GM19455 (cell line): ENCODE data around the gene ARL6IP5.

Experiments
- ATAC-seq: cut with Tn5 transposase; IDR thresholded peaks from one replicate; pipeline ENCODE4 v1.9.1; 2021; ENCODE audit not compliant: unreplicated experiment

Gene ARL6IP5, protein sequence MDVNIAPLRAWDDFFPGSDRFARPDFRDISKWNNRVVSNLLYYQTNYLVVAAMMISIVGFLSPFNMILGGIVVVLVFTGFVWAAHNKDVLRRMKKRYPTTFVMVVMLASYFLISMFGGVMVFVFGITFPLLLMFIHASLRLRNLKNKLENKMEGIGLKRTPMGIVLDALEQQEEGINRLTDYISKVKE

DNA sequence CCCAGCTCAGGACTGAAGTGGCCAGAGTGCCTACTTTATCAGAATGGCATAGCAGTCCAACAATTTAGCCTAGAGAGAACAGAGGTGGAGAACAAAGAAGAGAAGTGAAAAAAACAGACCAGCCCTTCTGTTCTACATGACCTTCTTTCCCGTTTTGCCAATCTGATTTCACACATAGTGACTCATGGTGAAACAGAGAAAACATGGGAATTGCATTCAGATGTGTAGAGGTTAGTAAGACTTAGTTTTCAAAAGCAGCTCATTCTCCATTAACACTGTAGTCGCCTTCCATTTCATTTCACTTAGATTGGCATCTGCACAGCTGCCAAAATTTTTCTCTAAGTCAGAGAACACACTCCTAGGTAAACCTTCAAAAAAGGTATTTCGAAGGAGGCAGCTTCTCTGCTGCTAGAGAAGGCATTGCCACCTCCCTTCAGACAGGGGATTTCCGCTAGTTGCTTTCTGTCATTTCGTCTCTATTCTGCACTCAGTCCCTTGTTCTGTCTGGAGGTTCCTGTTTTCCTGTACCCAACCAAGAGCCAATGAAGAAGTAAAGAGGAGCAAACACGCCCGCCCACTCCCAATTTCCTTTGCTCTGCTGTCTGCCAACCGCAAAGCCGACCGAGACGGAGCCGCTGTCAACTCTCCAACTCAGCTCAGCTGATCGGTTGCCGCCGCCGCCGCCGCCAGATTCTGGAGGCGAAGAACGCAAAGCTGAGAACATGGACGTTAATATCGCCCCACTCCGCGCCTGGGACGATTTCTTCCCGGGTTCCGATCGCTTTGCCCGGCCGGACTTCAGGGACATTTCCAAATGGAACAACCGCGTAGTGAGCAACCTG, at the start of gene ARL6IP5:
Gene ARL6IP5 (plus strand): TSS at position 612 of the 842 bp plus-strand sequence. CDS start 111 bp downstream, at position 723.
- ATAC-seq, result peak; percentile 52

DNA sequence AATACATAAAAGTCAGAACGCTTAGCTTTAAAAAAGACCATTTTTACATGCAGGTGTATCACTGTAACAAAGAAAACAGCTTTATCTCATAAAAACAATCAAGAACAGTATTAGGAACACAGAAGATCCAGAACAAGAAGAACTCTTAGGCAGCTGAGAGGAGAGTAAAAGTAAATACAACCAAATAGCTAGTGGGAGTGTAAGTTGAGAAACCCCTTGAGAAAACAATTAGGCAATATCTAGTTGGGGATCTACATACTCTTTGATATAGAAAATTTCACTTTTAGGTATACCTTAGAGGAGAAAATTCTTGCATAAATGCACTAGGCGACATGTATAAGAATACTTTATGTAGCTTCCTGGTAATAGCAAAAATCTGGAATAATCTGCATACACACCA, 40.1 kb upstream of the ARL6IP5 start:
- ATAC-seq, result no peak

DNA sequence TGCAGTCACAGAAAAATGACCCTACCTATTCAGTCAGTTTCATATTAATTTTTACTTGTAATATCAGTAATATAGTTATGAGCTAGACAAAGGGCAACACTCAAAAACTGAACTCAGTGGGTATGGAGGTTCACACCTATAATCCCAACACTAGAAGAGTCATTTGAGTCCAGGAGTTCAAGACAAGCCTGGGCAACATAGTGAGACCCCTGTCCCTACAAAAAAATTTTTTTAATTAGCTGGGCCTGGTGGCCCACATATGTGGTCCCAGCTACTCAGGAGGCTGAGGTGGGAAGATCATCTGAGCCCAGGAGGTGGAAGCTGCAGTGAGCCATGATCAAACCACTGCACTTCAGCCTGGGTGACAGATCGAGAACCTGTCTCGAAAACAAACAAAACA, 35.7 kb upstream of the ARL6IP5 start:
- ATAC-seq, result no peak

DNA sequence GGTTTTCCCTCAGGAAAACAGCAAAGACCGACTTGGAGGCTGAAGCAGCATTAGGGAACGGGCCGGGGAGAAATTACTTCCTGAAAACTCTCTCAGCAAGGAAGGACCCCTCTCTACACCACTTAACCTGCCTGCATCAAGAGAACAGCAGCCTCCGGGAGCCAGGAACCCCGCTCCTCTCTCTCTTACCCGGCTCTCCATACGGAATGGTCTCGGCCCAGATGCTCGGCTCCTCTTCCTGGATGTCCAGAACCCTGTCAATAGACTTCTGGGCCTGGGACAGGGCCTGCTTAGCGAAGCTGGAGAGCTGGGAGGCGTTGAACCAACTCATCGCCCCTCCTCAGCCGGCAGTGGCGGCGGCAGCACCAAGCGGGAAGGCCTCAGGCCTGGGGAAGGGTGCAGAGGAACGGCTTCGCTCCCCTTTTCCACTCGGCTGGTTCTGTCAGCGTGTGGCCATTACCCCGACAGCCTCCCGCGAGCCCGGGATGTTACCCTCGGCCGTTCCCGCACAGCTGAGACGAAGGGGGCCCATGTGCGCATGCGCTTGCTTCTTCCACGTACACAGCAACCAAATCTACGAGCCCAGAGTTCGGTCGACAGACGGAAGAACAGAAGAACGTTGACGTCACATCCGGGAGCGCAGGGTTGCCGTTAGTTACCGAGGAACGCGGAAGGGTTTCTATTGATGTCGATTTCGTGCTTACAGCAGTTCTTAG, 32.8 kb upstream of the ARL6IP5 start, which contains the start of gene TMF1:
Gene TMF1 (minus strand): TSS at position 578 of the 716 bp plus-strand sequence. CDS start 247 bp downstream, at position 331.
- ATAC-seq, result peak; percentile 96

DNA sequence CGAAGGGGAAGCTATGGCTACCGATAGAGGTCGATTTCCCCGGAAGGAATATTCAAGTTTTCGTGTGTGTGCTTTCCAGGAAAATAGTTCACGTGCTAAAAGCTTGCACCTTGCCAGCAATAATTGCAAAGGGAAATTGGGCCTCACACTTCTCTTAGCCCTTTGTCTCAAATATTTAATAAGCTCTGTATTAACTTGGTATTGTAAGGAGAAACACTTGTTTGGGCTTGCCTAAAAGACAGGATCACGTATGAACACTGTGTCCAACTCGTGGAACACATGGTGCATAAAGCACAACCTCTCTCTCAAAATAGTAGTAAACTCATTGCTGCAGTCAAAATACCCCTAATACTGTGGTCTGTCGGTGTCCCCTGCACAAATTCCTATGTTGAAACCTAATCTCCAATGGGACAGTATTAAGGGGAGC, 32.3 kb upstream of the ARL6IP5 start:
- peak; percentile 3 for ATAC-seq

DNA sequence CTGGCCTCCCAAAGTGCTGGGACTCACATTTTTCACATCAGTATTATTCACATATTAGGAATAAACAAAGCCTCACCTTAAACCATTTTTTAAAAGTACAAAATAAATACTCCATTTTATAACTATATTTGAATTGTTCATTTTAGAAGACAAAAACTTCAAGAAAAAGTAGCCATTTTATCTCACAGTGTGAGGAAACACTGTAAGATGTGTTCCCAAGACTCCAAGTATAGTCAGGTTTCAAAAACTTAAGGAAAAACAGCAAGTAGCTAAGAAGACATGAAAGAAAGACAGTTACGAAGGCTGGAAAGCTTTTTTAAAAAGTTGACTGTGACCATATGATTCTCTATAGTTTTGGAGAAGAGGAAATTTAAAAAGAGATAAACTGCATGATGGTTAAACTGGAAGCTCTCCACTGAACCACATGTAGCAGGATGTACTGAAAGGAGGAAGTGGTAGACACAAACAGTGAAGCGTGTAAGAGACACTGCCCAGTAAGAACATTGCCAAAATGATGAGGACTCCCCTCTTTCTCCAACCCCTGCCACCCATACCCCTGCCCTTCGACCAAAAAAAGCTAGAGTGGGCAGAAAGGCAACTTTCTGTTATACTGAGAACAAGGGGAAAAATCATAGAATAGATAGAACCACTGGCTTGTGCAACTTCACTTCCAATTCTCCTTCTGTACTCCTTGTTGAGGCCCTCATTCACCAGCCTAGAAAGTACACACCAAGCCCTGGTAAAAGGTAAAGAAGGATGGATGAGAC, 26.4 kb upstream of the ARL6IP5 start:
- peak; percentile 97 for ATAC-seq

DNA sequence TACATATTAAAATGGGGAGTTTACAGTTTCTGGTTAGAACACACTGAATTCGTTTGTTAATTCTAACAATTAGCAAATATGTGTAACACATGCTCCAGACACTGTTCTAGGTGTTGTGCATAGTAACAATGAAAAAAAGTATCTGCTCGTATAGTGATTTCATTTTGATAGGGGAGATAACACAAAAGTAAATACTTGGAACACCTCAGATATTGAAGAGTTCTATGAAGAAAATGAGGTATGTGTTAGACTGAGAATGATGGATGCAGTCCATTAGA, 25.9 kb upstream of the ARL6IP5 start:
- ATAC-seq, result no peak

DNA sequence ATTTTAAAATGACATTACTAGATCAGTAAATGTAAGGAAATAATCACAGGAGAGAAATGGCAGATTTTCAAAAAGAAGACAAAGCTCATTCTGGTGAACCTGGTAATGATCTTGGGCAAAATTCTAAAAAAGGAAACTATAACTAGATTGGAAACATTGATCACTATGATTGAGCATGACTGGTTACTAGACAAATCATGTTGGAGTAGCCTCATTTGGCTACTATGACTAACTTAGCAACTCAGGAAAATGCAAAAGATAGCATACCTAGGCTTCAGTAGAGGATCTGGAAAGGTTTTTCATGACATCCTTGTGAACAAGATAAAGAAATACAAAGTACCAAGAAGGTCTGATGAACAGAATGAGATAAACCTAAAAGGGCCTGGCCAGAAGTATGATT, 25.0 kb upstream of the ARL6IP5 start:
- ATAC-seq, result no peak

DNA sequence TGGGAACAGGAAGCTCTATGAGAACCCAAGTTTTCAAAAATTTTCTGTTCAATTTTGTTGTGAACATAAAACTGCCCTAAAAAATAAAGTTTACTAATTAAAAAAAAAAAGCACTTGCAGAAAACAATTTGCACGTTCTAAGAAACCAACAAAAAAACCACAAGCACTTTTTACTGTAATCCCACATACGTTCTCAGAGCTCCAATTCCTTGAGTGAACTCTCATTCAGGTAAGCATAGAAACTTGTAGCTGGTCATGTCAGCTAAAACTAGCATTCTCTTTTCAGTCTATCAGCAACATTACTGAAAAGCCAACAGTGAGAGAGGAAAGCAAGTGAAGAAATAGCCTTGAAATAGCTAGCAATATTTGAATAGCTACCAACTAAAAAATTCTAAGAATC, 21.1 kb upstream of the ARL6IP5 start:
- no peak for ATAC-seq

DNA sequence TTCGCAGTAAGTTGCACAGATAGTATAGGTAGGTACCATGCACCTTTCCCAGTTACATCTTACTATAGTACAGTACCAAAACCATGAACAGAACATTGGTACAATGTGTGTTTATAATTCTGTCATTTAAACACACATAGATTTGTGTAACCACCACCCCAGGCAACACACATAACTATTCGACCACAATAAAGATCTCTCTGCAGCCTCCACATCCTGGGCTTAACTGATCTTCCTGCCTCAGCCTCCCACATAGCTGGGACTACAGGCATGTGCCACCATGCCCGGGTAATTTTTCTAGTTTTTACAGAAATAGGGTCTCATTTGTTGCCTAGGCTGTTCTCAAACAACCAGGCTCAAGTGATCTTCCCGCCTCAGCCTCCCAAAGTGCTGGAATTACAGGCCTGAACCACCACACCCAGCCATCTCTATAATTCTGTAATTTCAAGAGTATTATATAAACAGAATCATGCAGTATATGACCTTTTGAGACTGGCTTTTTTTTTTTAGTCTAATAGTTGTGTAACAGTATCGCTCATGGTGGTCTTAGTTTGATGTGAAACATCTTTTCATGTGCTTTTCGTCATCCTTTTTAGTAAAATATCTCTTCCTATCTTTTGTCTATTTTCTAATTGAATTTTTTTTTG, 19.3 kb upstream of the ARL6IP5 start:
- ATAC-seq, result no peak

DNA sequence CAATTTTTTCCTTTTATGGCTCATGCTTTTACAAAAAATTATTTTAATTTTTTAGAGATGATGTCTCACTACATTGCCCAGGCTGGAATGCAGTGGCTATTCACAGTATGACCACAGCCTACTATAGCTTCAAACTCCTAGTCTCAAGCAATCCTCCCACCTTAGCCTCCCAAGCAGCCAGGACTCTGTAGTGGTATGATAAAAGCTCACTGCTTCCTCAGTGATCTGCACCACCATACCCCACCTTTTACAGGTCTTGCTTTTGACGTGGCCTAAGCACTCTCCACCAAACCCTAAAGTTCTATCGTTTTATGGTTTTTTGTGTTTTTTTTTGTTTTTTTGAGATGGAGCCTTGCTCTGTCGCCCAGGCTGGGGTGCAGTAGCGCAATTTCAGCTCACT, 18.6 kb upstream of the ARL6IP5 start:
- ATAC-seq, result no peak

DNA sequence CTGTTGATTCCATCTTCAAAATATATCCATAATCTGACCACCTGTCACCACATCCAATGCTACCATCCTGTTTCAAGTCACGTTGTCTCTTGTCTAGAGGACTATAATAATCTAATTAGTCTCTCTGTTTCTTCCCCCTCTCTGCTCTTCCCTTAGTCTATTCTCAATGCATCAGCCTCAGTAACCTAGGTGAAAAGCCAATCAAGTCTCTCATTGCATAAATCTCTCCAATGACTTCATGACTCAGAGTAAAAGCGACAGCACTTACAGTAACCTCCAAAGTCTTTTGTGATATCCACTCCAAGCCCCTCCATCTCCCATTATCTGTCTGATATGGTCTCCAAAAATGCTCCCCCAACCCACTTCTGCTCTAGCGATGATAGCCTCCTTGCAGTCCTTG, 11.8 kb upstream of the ARL6IP5 start:
- no peak for ATAC-seq

DNA sequence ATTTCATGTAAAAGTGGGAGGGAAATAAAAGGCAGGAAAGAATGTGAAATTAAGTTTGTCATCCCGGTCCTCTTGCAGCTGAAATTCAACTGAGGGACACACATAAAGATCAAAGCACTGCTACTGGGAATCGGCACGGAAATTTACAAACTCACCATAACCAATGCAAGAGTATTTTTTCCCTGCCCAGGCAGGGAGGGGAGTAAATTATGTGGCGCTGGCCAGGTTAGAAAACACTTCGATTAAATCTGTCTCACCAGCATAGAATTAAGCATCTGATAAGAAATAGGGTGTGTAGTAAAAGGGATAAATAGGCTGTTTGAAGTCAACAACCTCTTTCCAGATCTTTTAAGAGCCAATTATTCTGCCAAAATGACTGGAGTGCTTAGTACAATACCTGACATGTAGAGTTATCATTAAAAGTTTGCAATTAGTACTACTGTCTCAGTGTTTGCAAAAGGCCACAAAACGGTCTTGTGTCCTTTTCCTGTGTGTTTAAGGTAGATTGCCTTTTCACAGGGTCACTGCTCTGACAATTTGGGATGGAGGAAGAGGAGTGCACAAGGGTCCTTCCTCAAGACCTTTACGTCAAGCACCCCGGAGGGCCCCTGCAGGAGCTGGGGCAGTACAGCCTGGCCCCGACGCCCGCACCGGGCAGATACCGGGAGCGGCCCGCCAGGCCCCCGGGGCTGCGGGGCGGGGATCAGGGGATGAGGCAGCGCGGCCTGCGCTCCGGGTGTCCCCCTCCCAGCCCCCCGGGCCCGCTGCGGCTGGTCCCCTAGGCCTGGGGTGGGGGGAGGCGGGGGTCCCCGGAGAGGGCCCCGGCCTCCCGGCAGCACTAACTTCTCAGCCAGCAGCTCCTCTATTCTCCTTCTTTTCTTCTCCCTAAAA, 5.2 kb upstream of the ARL6IP5 start:
- peak; percentile 25 for ATAC-seq

DNA sequence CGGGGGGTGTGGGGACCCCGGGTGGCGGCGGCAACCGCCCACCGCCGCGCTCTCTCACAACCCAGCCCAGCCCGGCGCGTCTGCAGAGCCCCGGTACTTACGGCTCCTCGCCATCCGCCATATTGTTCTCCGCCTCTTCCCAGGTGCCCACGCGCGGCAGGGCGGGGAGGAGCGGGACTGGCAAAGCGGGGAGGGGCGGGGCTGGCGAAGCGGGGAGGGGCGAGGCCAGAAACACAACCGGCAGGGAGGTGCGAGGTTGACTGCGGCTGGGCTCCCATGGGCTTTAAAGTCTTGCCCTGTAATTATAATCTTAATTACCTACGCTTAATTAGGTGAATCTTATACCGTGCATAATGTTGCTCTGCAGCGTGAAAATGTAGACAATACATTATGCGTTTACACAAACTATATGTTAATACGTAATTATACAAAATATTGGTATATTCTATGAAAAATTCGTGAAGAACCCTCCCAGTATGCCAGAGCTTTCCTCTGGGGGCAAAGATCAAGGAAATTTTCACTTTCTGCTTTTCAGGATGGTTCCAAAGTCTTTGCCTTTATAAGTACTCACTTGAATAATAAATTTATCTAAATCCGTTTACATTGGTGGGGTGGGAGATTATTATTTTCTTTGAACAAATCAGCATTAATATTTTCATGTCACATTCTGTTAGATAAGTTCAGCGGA, 4.4 kb upstream of the ARL6IP5 start, which contains the start of gene UBA3:
Gene UBA3 (minus strand): TSS at position 133 of the 688 bp plus-strand sequence. CDS start 12 bp downstream, at position 121.
- peak; percentile 53 for ATAC-seq

DNA sequence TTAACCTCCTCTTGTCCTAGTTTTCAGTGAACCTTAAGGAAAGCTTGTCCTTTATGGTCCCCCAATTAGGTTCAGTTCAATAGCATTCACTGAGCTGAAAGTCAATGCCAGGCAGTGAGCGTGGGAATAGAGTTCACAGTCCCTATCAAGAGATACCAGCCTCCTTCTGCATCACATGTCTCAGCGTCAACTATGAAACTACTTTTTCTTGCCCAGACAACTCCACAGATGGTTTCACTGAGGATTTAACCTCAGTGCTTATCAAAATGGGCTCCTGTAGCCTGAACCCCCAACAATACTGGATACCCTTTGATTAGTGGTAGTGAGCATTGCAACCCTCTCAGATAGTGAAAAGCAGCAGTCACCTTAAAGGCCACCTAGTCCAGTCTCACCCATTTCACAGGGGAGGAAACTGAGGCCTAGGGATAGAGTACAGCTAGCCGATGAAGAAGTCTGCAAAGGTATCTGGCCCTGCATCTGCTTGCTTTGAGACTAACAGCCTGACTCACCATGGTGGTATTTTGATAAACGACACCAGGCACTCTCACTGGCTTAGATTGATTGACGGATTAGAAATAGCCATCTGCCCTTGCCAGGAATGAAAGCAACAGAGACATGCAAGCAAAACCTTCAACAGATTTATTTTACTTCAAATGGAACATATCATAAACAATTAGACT, 3.0 kb upstream of the ARL6IP5 start:
- no peak for ATAC-seq

DNA sequence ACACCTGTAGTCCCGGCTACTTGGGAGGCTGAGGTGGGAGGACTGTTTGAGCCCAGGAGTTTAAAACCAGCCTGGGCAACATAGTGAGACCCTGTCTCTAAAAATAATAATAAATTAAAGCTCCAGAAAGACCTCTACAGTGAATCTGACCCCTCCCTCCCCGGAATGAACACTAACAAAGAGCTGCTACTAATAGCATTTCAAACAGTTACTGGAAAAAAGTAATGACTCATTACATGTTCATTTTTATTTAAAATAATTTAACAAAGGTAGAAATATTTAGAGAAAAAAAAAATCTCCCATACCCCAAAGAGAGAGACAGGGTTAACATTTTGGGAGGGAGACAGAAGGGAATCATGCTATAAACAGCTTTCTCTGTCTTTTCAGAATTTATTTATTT, 2.4 kb upstream of the ARL6IP5 start:
- no peak for ATAC-seq

DNA sequence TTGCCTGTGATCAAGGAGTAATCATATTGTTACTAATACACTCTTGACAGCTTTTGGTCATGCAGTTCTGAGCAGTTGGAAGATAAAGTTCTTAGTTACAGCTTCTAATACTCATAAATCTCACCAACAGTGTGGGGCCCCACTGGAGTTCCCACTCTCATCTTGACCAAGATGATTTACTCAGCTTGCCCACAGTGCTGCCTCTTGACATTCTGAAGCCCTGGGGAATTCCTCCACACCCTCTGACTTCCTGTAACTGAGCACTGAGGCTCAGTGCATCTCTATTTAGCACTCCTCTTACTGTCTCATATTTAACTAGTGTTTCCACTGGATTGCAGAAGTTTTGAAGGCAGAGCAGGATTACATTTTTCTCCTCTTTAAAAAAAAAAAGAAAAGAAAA, 1.9 kb upstream of the ARL6IP5 start:
- peak; percentile 42 for ATAC-seq

DNA sequence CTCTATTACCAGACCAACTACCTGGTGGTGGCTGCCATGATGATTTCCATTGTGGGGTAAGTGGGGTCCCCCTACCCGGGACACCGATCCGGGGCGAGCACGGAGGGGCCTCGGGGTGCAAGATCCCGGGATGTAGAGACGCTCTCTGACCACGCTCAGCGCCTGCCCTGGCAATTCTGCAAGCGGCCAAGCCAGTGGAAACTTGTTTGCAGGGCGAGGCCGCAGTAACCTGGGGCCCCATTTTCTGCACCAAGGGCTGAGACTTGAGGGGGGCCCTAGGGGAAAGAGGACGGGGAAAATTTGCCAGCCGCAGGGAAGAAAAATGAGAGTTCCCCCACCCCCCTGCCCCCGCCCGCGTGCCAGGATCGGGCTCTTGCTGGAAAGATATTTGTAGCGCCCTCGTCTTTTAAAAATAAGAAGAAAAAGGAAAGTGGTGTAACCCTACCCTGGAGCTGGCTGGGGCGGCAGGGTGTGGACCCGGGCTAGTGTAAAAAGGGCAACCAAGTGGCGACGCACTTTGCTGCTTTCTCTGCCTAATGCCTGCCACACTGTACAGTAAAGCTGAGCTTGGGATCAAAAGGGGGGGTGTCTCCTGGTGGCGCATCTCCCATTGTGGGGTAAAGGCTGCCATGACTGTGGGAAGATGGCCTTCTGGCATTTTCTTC, 563 bp downstream of the ARL6IP5 start:
- ATAC-seq, result no peak
